ENCODE measurements around the gene ZNF610. TPM values are rescaled to one million over a fixed set of nuclear protein-coding genes. Genes with fewer than 3 reads are reported as not detected.
A peak's percentile ranks its signal among the peaks of the same experiment; 100 is the strongest.

Gene ZNF610
- total RNA-seq, 4 donors from 2014 or later = 0.85 to 2.3 (median 1.6) TPM; not detected in 1

GRCh38 chr19:52398081-52398441 is 62.0 kb downstream of the ZNF610 start:
- TF ChIP-seq POLR2A (IDR thresholded peaks at IDR 0.05) = no peak
- TF ChIP-seq CTCF (IDR thresholded peaks at IDR 0.05) = no peak
- H3K36me3 ChIP-seq = peaks cover 0 to 34% (median 0%) of the 10 kb centered on the region in 3 donors
- no peaks in the 10 kb centered on the region for H3K27me3 ChIP-seq
- peaks cover 0 to 15% (median 5%) of the 10 kb centered on the region in 4 donors for H3K4me1 ChIP-seq
- H3K9me3 ChIP-seq = peaks cover 0 to 25% (median 5%) of the 10 kb centered on the region in 4 donors
- peak overlapping the region; percentile 61 to 71 (median 66) for H3K27ac ChIP-seq
- DNase-seq = no peak
- peak overlapping the region; percentile 60 to 79 (median 66) for H3K4me3 ChIP-seq

GRCh38 chr19:52410276-52410675 is 74.2 kb downstream of the ZNF610 start:
- Histone ChIP-seq H3K9me3 (peaks cover 0 to 69% (median 29%) of the 10 kb centered on the region in 4 donors), H3K36me3 (peaks cover 0 to 89% (median 3%) of the 10 kb centered on the region in 3 donors)
- DNase-seq = no peak

GRCh38 chr19:52415711-52416110 is 79.7 kb downstream of the ZNF610 start:
- no peak overlapping the region for H3K4me3 ChIP-seq
- no peaks in the 10 kb centered on the region for H3K4me1 ChIP-seq
- H3K36me3 ChIP-seq = peaks cover 0 to 35% (median 0%) of the 10 kb centered on the region in 3 donors
- no peak overlapping the region for H3K27ac ChIP-seq
- peaks cover 0 to 84% (median 23%) of the 10 kb centered on the region in 4 donors for H3K9me3 ChIP-seq
- H3K27me3 ChIP-seq = no peaks in the 10 kb centered on the region
- TF ChIP-seq CTCF (IDR thresholded peaks at IDR 0.05) (no peak), POLR2A (IDR thresholded peaks at IDR 0.05) (no peak)
- no peak for DNase-seq

More at GRCh38 chr19:52410276-52410675, 74.2 kb downstream of the ZNF610 start:
- H3K27ac ChIP-seq = no peak overlapping the region
- no peak overlapping the region for H3K4me3 ChIP-seq
- H3K27me3 ChIP-seq = no peaks in the 10 kb centered on the region
- H3K4me1 ChIP-seq = no peaks in the 10 kb centered on the region
- TF ChIP-seq CTCF (IDR thresholded peaks at IDR 0.05) (no peak), POLR2A (IDR thresholded peaks at IDR 0.05) (no peak)

Small RNAs within 50 kb of the gene (small RNA-seq; reads per million reads assigned to genes)
- 0 reads per million in 2 donors for gene AC010332.1

Other genes starting within 250 kb of the ZNF610 start
- gene ZNF841, start 240.5 kb upstream of the ZNF610 start, total RNA-seq = 10 to 100 TPM; 18.4 to 56.9 (median 24.5) TPM
- 1 to 10 TPM; 4.9 to 9.9 (median 5.3) TPM for gene ZNF616, start 196.3 kb upstream of the ZNF610 start, total RNA-seq
- gene ZNF836, start 164.6 kb upstream of the ZNF610 start, total RNA-seq = 10 to 100 TPM in 1 of 4 donors, 1 to 10 TPM in 3; 7.0 to 11.9 (median 9.2) TPM
- 100 to 1,000 TPM; 198 to 284 (median 234) TPM for gene PPP2R1A, start 146.2 kb upstream of the ZNF610 start, total RNA-seq
- 10 to 100 TPM in 1 of 4 donors, 1 to 10 TPM in 3; 4.0 to 15.7 (median 7.0) TPM for gene ZNF766, start 66.7 kb upstream of the ZNF610 start, total RNA-seq
- gene ZNF480, start 39.1 kb upstream of the ZNF610 start, total RNA-seq = 10 to 100 TPM in 3 of 4 donors, 1 to 10 TPM in 1; 6.0 to 19.8 (median 12.5) TPM
- 10 to 100 TPM in 2 of 4 donors, 1 to 10 TPM in 2; 7.2 to 20.6 (median 12.0) TPM for gene ZNF880, start 33.7 kb downstream of the ZNF610 start, total RNA-seq
- gene ZNF528, start 61.6 kb downstream of the ZNF610 start, total RNA-seq = 10 to 100 TPM; 18.5 to 25.6 (median 20.8) TPM
- not detected for gene ZNF534, start 92.9 kb downstream of the ZNF610 start, total RNA-seq
- gene ZNF578, start 117.3 kb downstream of the ZNF610 start, total RNA-seq = under 1 TPM in 2 of 4 donors, not detected in 2; 0.40 to 0.53 TPM
- 10 to 100 TPM; 30.5 to 56.9 (median 42.0) TPM for gene ZNF808, start 191.4 kb downstream of the ZNF610 start, total RNA-seq
- gene ZNF701, start 234.0 kb downstream of the ZNF610 start, total RNA-seq = 10 to 100 TPM; 21.0 to 36.7 (median 34.7) TPM

Data from Peyer's patch (tissue), 4 donors.